Trophoblast cell (in vitro differentiated cells and primary cell): Measurements from ENCODE around the gene SPDYE1.
A peak's percentile ranks its signal among the peaks of the same experiment; 100 is the strongest.

Source experiments
- DNase-seq, 2 donors: peaks; one replicate each; pipeline ENCODE4 v3.0.0-alpha.2; 2016
- H2AFZ ChIP-seq: 2 replicates; pipeline ENCODE4 v1.6.1; 2013; ENCODE audit warnings: low read length, moderate library complexity, mild to moderate bottlenecking; ENCODE audit not compliant: insufficient read depth, poor library complexity
- H2AK5ac ChIP-seq: 2 replicates; pipeline ENCODE4 v1.6.1; 2013; ENCODE audit warnings: mild to moderate bottlenecking, low read length
- H2BK120ac ChIP-seq: 2 replicates; pipeline ENCODE4 v1.6.1; 2013; ENCODE audit warnings: low read length, mild to moderate bottlenecking, moderate library complexity; ENCODE audit not compliant: insufficient read depth, poor library complexity
- H2BK12ac ChIP-seq: 2 replicates; pipeline ENCODE4 v1.6.1; 2013; ENCODE audit warnings: mild to moderate bottlenecking, low read length, moderate library complexity
- H2BK5ac ChIP-seq: 2 replicates; pipeline ENCODE4 v1.6.1; 2013; ENCODE audit warnings: low read length, low read depth, moderate library complexity, mild to moderate bottlenecking; ENCODE audit not compliant: poor library complexity
- H3K14ac ChIP-seq: 2 replicates; pipeline ENCODE4 v1.6.1; 2013; ENCODE audit warnings: mild to moderate bottlenecking, low read length
- H3K18ac ChIP-seq: 2 replicates; pipeline ENCODE4 v1.6.1; 2013; ENCODE audit warnings: mild to moderate bottlenecking, low read length
- H3K23ac ChIP-seq: 2 replicates; pipeline ENCODE4 v1.6.1; 2013; ENCODE audit warnings: low read length
- H3K27ac ChIP-seq: 2 replicates; pipeline ENCODE4 v1.5.1; 2013; ENCODE audit warnings: low read depth, mild to moderate bottlenecking, inconsistent platforms, low read length, moderate library complexity
- H3K27me3 ChIP-seq: 2 replicates; pipeline ENCODE4 v1.6.1; 2013; ENCODE audit warnings: inconsistent platforms, mild to moderate bottlenecking, low read length, moderate library complexity; ENCODE audit not compliant: insufficient read depth
- H3K36me3 ChIP-seq, 2 experiments: 1 replicate in 1 of 2; 2 replicates in 1 of 2; pipeline ENCODE4 v1.6.1; 2013; ENCODE audit warnings: low read length in 2 of 2, mild to moderate bottlenecking in 2 of 2, moderate library complexity in 1 of 2; ENCODE audit not compliant: insufficient read depth in 2 of 2, control insufficient read depth in 1 of 2
- H3K4ac ChIP-seq: 2 replicates; pipeline ENCODE4 v1.6.1; 2013; ENCODE audit warnings: low read depth, mild to moderate bottlenecking, low read length, moderate library complexity
- H3K4me1 ChIP-seq, 2 experiments: 1 replicate in 1 of 2; 2 replicates in 1 of 2; pipeline ENCODE4 v1.6.1; 2013; ENCODE audit warnings: low read length in 2 of 2, mild to moderate bottlenecking in 2 of 2, moderate library complexity in 1 of 2; ENCODE audit not compliant: insufficient read depth in 2 of 2, control insufficient read depth in 1 of 2
- H3K4me2 ChIP-seq: 2 replicates; pipeline ENCODE4 v1.6.1; 2013; ENCODE audit warnings: inconsistent platforms, mild to moderate bottlenecking, low read length, moderate library complexity
- H3K4me3 ChIP-seq: 2 replicates; pipeline ENCODE4 v1.5.1; 2013; ENCODE audit warnings: mild to moderate bottlenecking, low read depth, low read length, inconsistent platforms
- H3K79me1 ChIP-seq: one replicate; pipeline ENCODE4 v1.6.1; 2013; ENCODE audit warnings: low read length
- H3K79me2 ChIP-seq: 2 replicates; pipeline ENCODE4 v1.6.1; 2013; ENCODE audit warnings: low read length, mild to moderate bottlenecking; ENCODE audit not compliant: control insufficient read depth, insufficient read depth, poor library complexity
- H3K9ac ChIP-seq: 2 replicates; pipeline ENCODE4 v1.6.1; 2013; ENCODE audit warnings: mild to moderate bottlenecking, low read length
- H3K9me3 ChIP-seq: 2 replicates; pipeline ENCODE4 v1.6.1; 2013; ENCODE audit warnings: low read depth, mild to moderate bottlenecking, control low read depth, inconsistent platforms, low read length; ENCODE audit not compliant: insufficient read depth
- H4K12ac ChIP-seq: 2 replicates; pipeline ENCODE4 v1.6.1; 2013; ENCODE audit warnings: low read depth, mild to moderate bottlenecking, low read length, moderate library complexity
- H4K8ac ChIP-seq: 2 replicates; pipeline ENCODE4 v1.6.1; 2013; ENCODE audit warnings: low read depth, mild to moderate bottlenecking, low read length, moderate library complexity
- H4K91ac ChIP-seq: one replicate; pipeline ENCODE4 v1.6.1; 2013; ENCODE audit warnings: low read depth, mild to moderate bottlenecking, low read length, moderate library complexity
- WGBS: extraction: QIAGEN DNeasy Blood & Tissue Kit; methylation state at CpG from one replicate; pipeline ENCODE4 v1.1.7; 2013; ENCODE audit warnings: missing lambda C conversion rate; ENCODE audit not compliant: insufficient read length, insufficient coverage; ENCODE audit errors: extremely low coverage; 5-methylcytosine and 5-hydroxymethylcytosine counted together

SPDYE1 gene

DNA sequence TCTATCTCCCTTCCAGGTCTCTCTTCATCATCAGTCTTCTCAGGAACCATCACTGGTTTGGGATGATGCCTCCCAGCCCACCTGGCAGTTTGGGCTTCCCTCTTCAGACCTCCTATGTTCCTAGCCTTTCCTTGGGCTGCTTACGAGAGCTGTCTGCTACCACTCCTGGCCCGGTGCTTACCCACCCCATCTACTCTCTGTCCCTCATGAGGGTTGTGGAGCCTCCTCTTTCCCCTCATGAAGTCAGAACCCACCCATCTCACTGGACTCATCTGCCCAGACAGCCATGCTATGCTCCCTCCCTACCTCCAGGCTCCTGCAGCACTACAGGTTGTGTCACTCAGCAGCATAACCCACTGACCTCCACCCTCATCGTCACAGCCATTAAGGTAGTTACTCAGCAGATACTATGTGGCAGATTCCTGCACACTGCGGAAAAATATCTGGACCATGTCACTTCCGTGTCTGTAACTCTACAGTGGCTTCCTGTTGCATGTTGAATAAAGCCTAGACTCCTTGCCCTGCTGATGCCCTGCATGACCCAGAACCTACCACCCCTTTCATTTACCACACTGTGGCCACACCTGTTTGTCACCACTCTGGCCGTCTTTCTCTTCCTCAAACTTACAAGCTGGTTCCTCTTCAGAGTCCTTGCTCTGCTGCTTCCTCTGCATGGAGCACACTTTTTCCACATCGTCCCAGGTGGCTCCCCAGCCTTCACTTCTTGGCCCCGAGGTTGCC is 48.8 kb downstream of the SPDYE1 start:
- Histone ChIP-seq H3K79me2 (peaks cover 12% of the 10 kb centered on the region), H3K4ac (peak overlapping the region; percentile 47), H3K9ac (no peak overlapping the region), H3K9me3 (no peaks in the 10 kb centered on the region), H2BK12ac (no peak overlapping the region), H3K4me2 (no peak overlapping the region), H3K23ac (no peak overlapping the region), H3K4me3 (no peak overlapping the region), H3K36me3 (peaks cover 26 to 30% of the 10 kb centered on the region in 2 experiments), H2BK5ac (peak overlapping the region; percentile 53), H2BK120ac (no peak overlapping the region), H2AK5ac (no peak overlapping the region), H3K18ac (peak overlapping the region; percentile 34), H4K91ac (no peak overlapping the region), H3K27me3 (no peaks in the 10 kb centered on the region), H3K27ac (no peak overlapping the region), H4K12ac (no peak overlapping the region), H4K8ac (no peak overlapping the region), H3K14ac (no peak overlapping the region), H3K4me1 (peaks cover 7 to 11% of the 10 kb centered on the region in 2 experiments), H3K79me1 (peaks cover 10% of the 10 kb centered on the region), H2AFZ (no peak overlapping the region)
- no CpG with 5 or more reads among the region's 8 CpGs for WGBS
- peak; percentile 81 to 85 for DNase-seq

DNA sequence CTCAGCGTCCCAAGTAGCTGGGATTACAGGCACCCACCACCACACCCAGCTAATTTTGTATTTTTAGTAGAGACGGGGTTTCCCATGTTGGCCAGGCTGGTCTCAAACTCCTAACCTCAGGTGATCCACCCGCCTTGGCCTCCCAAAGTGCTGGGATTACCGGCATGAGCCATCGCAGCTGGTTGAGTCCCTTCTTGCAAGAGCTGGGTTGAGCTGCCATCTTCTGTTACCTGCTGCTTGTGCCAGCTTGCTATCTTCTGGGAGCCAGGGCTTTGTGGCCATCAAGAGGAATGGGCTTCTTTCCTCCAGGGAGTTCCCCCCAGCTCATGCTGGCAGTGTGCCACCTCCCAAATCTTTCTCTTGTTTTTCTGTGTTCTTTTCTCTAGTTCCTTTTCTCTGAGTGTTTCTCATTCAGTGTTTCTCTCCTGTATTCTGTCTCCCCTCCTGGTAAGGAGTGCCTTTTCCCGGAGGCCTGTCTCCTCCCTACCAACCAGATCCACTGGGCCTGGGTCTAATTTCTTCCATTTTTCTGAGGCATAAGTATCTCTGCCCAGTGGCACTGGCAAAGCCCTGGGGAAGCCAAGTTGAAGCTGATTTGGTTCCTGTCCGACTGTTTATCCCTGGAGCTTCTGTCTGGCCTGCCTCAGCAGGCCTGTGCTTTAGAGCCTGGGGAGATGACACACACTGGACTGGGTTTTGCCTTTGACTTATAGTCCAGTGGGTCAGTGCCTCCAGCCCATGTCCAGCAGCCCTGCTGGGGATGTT is 50.5 kb downstream of the SPDYE1 start:
- no peaks in the 10 kb centered on the region for H3K27me3 ChIP-seq

DNA sequence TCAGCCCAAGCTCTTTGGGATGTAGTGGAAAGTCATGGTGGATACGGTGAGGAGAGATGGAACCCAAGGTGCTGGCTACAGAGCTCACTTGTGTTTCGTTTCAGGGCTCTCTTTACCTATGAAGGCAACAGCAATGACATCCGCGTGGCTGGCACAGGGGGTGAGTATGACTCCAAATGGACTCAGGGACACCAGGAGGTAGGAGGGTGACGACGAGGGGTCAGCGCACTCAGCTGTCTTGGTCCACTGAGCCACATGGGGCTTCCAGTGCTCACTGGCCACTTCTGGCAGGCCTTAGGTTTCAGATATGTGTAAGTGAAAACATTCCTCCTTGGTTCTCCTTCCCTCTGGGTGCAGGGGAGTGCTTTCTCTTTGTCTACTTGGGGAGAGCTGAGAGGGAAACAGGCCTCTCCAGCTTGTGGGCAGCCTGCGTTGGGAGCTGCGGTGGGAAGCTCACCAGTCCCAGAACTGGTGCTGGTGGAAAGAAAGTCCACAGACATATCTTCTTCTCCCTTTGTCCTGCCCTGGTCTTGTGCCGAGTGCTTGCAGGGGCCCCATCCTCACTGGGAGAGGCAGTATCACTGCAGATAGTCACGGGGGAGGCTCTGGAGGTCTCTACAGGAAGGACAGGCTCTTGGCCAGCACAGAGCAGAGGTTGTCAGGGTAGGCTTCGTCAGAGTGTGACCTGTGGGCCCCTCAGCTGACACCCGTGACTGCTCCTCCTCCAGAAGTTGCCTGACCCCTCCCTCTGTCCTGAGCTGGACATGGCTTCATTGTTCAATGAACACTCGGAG is 52.6 kb downstream of the SPDYE1 start:
- Histone ChIP-seq H2AFZ (no peak overlapping the region), H3K18ac (no peak overlapping the region), H3K36me3 (peaks cover 42 to 44% of the 10 kb centered on the region in 2 experiments), H3K79me2 (peaks cover 3% of the 10 kb centered on the region), H3K4ac (no peak overlapping the region), H3K14ac (no peak overlapping the region), H3K27ac (no peak overlapping the region), H4K91ac (no peak overlapping the region), H3K9me3 (no peaks in the 10 kb centered on the region), H2BK5ac (no peak overlapping the region), H4K8ac (no peak overlapping the region), H3K4me3 (no peak overlapping the region), H2BK120ac (no peak overlapping the region), H2BK12ac (no peak overlapping the region), H3K4me1 (peaks cover 3 to 4% of the 10 kb centered on the region in 2 experiments), H3K4me2 (no peak overlapping the region), H4K12ac (no peak overlapping the region), H3K23ac (no peak overlapping the region), H3K79me1 (no peaks in the 10 kb centered on the region), H3K27me3 (no peaks in the 10 kb centered on the region), H2AK5ac (no peak overlapping the region), H3K9ac (no peak overlapping the region)
- WGBS = no CpG with 5 or more reads among the region's 14 CpGs
- no peak for DNase-seq

More for the DNA sequence above, 50.5 kb downstream of the SPDYE1 start:
- Histone ChIP-seq H3K79me2 (peaks cover 12% of the 10 kb centered on the region), H3K79me1 (peaks cover 10% of the 10 kb centered on the region), H4K12ac (no peak overlapping the region), H2BK120ac (no peak overlapping the region), H3K4me2 (no peak overlapping the region), H3K18ac (no peak overlapping the region), H2BK12ac (no peak overlapping the region), H2BK5ac (no peak overlapping the region), H2AK5ac (no peak overlapping the region), H3K36me3 (peaks cover 37 to 44% of the 10 kb centered on the region in 2 experiments), H3K27ac (no peak overlapping the region), H2AFZ (no peak overlapping the region), H3K4ac (no peak overlapping the region), H3K4me3 (no peak overlapping the region), H3K9ac (no peak overlapping the region), H3K9me3 (no peaks in the 10 kb centered on the region), H4K8ac (no peak overlapping the region), H4K91ac (no peak overlapping the region), H3K4me1 (peaks cover 7 to 11% of the 10 kb centered on the region in 2 experiments), H3K23ac (no peak overlapping the region), H3K14ac (no peak overlapping the region)
- DNase-seq = no peak
- WGBS = no CpG with 5 or more reads among the region's 7 CpGs

DNA sequence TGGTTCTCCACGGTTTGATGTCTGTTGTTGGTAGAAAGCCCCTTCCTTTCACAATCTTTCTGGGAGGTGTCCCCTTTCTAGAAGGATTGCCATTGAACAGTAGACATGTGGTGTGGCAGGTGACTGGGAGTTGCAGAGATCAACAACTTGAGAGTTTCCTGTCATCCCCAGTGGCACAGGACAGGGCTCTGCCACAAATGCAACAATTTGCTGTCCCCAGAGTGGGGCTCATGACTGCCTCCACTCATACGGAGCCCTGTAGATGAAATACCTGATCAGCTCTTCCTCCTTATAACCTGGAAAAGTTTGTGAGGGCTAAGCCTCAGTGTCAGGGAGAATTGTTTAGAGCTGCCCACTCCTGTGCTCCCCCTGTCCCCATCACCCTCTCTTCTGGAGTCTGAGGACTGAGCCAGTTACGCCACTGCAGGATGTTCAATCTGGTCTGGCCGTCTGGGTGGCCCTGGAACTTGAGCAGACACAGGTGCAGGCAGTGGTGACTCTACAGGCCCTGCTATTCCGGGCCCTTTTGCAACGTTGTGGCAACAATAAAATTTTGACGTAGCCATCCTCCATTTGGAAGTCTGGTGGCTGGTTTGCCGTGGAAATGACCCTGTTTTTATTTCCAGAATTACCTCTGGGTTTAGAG is 53.3 kb downstream of the SPDYE1 start:
- Histone ChIP-seq H3K79me1 (no peaks in the 10 kb centered on the region), H2BK12ac (no peak overlapping the region), H3K14ac (no peak overlapping the region), H2AFZ (no peak overlapping the region), H2BK5ac (no peak overlapping the region), H3K9me3 (no peaks in the 10 kb centered on the region), H3K27me3 (no peaks in the 10 kb centered on the region), H3K36me3 (peaks cover 42 to 44% of the 10 kb centered on the region in 2 experiments), H2BK120ac (no peak overlapping the region), H3K4me2 (no peak overlapping the region), H2AK5ac (no peak overlapping the region), H4K8ac (no peak overlapping the region), H3K79me2 (peaks cover 3% of the 10 kb centered on the region), H3K4me1 (no peaks in the 10 kb centered on the region), H3K4ac (no peak overlapping the region), H4K91ac (no peak overlapping the region), H3K27ac (no peak overlapping the region), H3K9ac (no peak overlapping the region), H3K23ac (no peak overlapping the region), H3K4me3 (no peak overlapping the region), H3K18ac (no peak overlapping the region), H4K12ac (no peak overlapping the region)
- no peak for DNase-seq
- WGBS = no CpG with 5 or more reads among the region's 8 CpGs
